ENCODE data around the gene AP2A2. TPM values are rescaled to one million over a fixed set of nuclear protein-coding genes. Genes with fewer than 3 reads are reported as not detected.

Gene AP2A2
- total RNA-seq, 1 experiment from 2014 or later, result 123 TPM

- Histone ChIP-seq H3K4me3 (ENCODE audit: low read depth in 2 of 2, low read length in 2 of 2) (no peak overlapping the region), H3K27ac (ENCODE audit: low read length) (no peak overlapping the region), H3K4me1 (ENCODE audit: control insufficient read depth, insufficient read depth, low read length) (peaks cover 7% of the 10 kb centered on the region; the same call in 1 of the 2 replicates), H3K9me3 (ENCODE audit: control insufficient read depth, insufficient read depth, low read depth, low read length) (no peaks in the 10 kb centered on the region), H3K27me3 (ENCODE audit: control insufficient read depth, insufficient read depth, low read length) (no peaks in the 10 kb centered on the region), H3K36me3 (ENCODE audit: control insufficient read depth, insufficient read depth, low read length) (no peaks in the 10 kb centered on the region)
- CTCF ChIA-PET, result interaction anchor here (0.7 kb wide), 1 partner anchor 204 kb away, joined by 3 read pairs; no protein-coding TSS in a partner anchor
- POLR2A ChIA-PET, result no interaction called here
- BruUV-seq (replicated peaks), result no TSS peak
- DNase-seq (ENCODE audit: low read depth, low spot score), result no peak
- TF ChIP-seq REST (IDR thresholded peaks at IDR 0.05; ENCODE audit: insufficient read depth in 1 of 2, low read depth in 2 of 2, low read length in 1 of 2), result no peak
- no peak for TF ChIP-seq SIN3A (IDR thresholded peaks at IDR 0.05; ENCODE audit: borderline replicate concordance, insufficient read depth, low read depth, low read length)
- TF ChIP-seq POLR2AphosphoS5 (IDR thresholded peaks at IDR 0.05; ENCODE audit: low read depth, low read length), result no peak
- TF ChIP-seq CTCF (IDR thresholded peaks at IDR 0.05), result no peak
- no peak for TF ChIP-seq TCF7L2 (IDR thresholded peaks at IDR 0.05; ENCODE audit: low read depth, low read length)
- intact Hi-C loops (cut with micrococcal nuclease; ENCODE audit: unreplicated experiment), result no loop called here
- in situ Hi-C loops (cut with HindIII; ENCODE audit: low pct_unique_long_range_greater_than_20kb, low sequenced_read_pairs), result no loop called here
- no peak for ATAC-seq
Measured at GRCh38 chr11:1057806-1058205, 132.1 kb downstream of the AP2A2 start.

GRCh38 chr11:1059759-1060158 is 134.1 kb downstream of the AP2A2 start:
- Histone ChIP-seq H3K4me3 (ENCODE audit: low read depth in 2 of 2, low read length in 2 of 2) (no peak overlapping the region), H3K27me3 (ENCODE audit: control insufficient read depth, insufficient read depth, low read length) (peaks cover 2% of the 10 kb centered on the region; the same call in 1 of the 2 replicates), H3K36me3 (ENCODE audit: control insufficient read depth, insufficient read depth, low read length) (no peaks in the 10 kb centered on the region), H3K4me1 (ENCODE audit: control insufficient read depth, insufficient read depth, low read length) (peaks cover 3% of the 10 kb centered on the region; the same call in 1 of the 2 replicates), H3K9me3 (ENCODE audit: control insufficient read depth, insufficient read depth, low read depth, low read length) (no peaks in the 10 kb centered on the region), H3K27ac (ENCODE audit: low read length) (no peak overlapping the region)
- in situ Hi-C loops (cut with HindIII; ENCODE audit: low pct_unique_long_range_greater_than_20kb, low sequenced_read_pairs) (no loop called here), intact Hi-C loops (cut with micrococcal nuclease; ENCODE audit: unreplicated experiment) (no loop called here)
- BruUV-seq (replicated peaks), result no TSS peak
- no peak for DNase-seq (ENCODE audit: low read depth, low spot score)
- TF ChIP-seq CTCF (IDR thresholded peaks at IDR 0.05), result no peak
- TF ChIP-seq TCF7L2 (IDR thresholded peaks at IDR 0.05; ENCODE audit: low read depth, low read length), result no peak
- no peak for TF ChIP-seq REST (IDR thresholded peaks at IDR 0.05; ENCODE audit: insufficient read depth in 1 of 2, low read depth in 2 of 2, low read length in 1 of 2)
- no peak for TF ChIP-seq SIN3A (IDR thresholded peaks at IDR 0.05; ENCODE audit: borderline replicate concordance, insufficient read depth, low read depth, low read length)
- CTCF ChIA-PET, result no interaction called here
- POLR2A ChIA-PET, result no interaction called here
- ATAC-seq, result no peak
